Measurements from ENCODE around the gene EDEM2.
A peak's percentile ranks its signal among the peaks of the same experiment; 100 is the strongest.

Gene EDEM2

DNA sequence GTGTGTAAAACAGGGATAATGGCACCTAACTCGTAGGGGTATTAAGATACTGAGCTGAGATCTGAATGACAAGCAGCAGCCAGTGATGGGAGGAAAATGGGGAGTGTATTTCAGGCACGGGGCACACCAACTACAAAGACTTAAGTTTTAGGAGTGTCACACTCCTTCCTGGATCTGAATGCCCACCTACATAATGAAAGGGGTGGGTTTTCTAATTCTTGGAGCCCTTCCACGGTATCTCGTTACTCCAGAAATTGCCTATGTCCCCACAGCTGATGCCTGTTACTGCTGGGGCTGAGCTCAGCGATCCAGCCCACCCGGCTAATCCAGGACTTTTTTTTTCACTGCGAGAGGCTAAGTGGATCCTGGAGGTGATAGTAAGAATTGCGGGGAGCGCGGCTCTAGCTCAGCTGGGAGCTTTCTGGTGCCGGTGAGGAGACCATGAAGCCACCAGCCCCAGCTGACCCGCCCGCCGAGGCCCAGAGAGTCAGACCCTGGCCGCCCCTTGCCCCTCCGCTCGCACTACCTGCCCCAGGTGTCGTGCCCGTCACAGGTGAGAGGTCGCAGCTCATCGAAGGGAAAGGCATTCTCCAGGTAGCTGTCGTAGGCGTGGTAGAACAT, 727 bp downstream of the EDEM2 start:
- H3K27ac ChIP-seq = peak overlapping the region; percentile 81
- TF ChIP-seq, protein P1, sequence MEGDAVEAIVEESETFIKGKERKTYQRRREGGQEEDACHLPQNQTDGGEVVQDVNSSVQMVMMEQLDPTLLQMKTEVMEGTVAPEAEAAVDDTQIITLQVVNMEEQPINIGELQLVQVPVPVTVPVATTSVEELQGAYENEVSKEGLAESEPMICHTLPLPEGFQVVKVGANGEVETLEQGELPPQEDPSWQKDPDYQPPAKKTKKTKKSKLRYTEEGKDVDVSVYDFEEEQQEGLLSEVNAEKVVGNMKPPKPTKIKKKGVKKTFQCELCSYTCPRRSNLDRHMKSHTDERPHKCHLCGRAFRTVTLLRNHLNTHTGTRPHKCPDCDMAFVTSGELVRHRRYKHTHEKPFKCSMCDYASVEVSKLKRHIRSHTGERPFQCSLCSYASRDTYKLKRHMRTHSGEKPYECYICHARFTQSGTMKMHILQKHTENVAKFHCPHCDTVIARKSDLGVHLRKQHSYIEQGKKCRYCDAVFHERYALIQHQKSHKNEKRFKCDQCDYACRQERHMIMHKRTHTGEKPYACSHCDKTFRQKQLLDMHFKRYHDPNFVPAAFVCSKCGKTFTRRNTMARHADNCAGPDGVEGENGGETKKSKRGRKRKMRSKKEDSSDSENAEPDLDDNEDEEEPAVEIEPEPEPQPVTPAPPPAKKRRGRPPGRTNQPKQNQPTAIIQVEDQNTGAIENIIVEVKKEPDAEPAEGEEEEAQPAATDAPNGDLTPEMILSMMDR (conservative IDR thresholded peaks at IDR 0.05) = no peak
- TF ChIP-seq ZFX (IDR thresholded peaks at IDR 0.05) = no peak

GRCh38 chr20:35145141-35145564, 2.0 kb downstream of the EDEM2 start:
- no peak overlapping the region for H3K27ac ChIP-seq
- TF ChIP-seq ZFX (IDR thresholded peaks at IDR 0.05) = no peak
- TF ChIP-seq, protein P1 (conservative IDR thresholded peaks at IDR 0.05) = peak; percentile 88

GRCh38 chr20:35144694-35145093, 2.4 kb downstream of the EDEM2 start:
- H3K27ac ChIP-seq = no peak overlapping the region

GRCh38 chr20:35135867-35136586, 11.1 kb downstream of the EDEM2 start:
- TF ChIP-seq, protein P1 (conservative IDR thresholded peaks at IDR 0.05) = no peak
- TF ChIP-seq ZFX (IDR thresholded peaks at IDR 0.05) = no peak
- no peak overlapping the region for H3K27ac ChIP-seq

More at GRCh38 chr20:35144694-35145093, 2.4 kb downstream of the EDEM2 start:
- no peak for TF ChIP-seq ZFX (IDR thresholded peaks at IDR 0.05)
- TF ChIP-seq, protein P1 (conservative IDR thresholded peaks at IDR 0.05) = no peak

DNA sequence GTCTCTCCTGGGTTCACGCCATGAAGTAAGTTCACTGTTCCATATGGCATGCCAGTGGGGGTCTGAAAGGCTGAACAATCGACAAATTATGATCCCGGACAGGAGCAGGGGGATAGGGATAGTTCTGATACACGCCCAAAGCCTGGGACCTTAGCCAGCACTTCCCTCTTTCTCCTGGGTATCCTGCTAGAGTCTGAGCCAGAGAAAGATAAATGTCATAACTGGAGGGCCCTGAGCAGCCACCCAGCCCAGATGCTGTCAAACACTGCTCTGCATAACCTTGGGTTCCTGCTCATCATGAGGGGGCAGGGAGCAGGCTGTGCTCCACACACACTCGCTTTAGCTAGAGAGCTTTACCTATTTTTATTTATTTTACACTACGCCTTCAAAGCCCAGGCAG, 12.3 kb downstream of the EDEM2 start:
- TF ChIP-seq, protein P1 (conservative IDR thresholded peaks at IDR 0.05) = no peak
- no peak for TF ChIP-seq ZFX (IDR thresholded peaks at IDR 0.05)
- H3K27ac ChIP-seq = no peak overlapping the region

- no peak for TF ChIP-seq ZFX (IDR thresholded peaks at IDR 0.05)
- TF ChIP-seq, protein P1 (conservative IDR thresholded peaks at IDR 0.05) = no peak
- H3K27ac ChIP-seq = no peak overlapping the region
Measured at GRCh38 chr20:35134472-35134871, 12.7 kb downstream of the EDEM2 start.

DNA sequence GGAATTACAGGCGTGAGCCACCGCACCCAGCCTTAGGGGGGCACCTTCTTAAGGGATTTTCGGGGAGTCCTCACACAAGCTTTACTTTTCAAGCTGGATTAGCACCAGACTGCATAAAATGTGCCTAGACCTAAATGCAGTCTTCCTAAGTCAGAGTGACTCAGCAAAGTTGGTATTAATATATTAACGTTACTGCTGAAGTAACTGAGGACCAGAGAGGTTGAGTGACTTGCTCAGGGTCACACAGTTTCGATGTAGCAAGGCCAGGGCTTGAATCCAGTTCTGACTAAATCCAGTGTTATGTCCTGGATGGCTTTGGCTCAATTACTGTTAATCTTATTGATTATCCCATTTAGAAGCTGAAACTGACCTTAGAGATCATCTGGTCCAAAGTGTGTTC, 13.4 kb downstream of the EDEM2 start:
- TF ChIP-seq ZFX (IDR thresholded peaks at IDR 0.05) = no peak
- TF ChIP-seq, protein P1 (conservative IDR thresholded peaks at IDR 0.05) = no peak
- H3K27ac ChIP-seq = no peak overlapping the region
